CD4-positive, CD25-positive, alpha-beta regulatory T cell (primary cell): Measurements from ENCODE around the gene OPN3. TPM values are rescaled to one million over a fixed set of nuclear protein-coding genes. Genes with fewer than 3 reads are reported as not detected.

ENCODE experiments used
- ATAC-seq, 2 donors: fragments of 150-1000 bp; cut with Tn5 transposase; one replicate each; pipeline ENCODE4 v1.10.0; 2021; ENCODE audit warnings: low read depth in 2 of 2, moderate number of reproducible peaks in 2 of 2, moderate library complexity in 1 of 2
- DNase-seq, 3 donors: peaks; one replicate each; pipeline versions ENCODE4 v3.0.0 to v3.0.0-alpha.2; 2012 to 2022; ENCODE audit warnings: mixed read lengths in 1 of 3
- H3K27ac ChIP-seq: one replicate; pipeline ENCODE4 v1.7.0; 2013; ENCODE audit warnings: mild to moderate bottlenecking, low read length; ENCODE audit not compliant: insufficient read depth, poor library complexity, severe bottlenecking
- H3K27me3 ChIP-seq: one replicate; pipeline ENCODE4 v1.7.0; 2013; ENCODE audit warnings: low read length; ENCODE audit not compliant: control insufficient read depth, insufficient read depth
- H3K36me3 ChIP-seq: one replicate; pipeline ENCODE4 v1.7.0; 2013; ENCODE audit warnings: mild to moderate bottlenecking, low read length, moderate library complexity; ENCODE audit not compliant: control insufficient read depth, insufficient read depth
- H3K4me1 ChIP-seq: 2 replicates; pipeline ENCODE4 v1.7.0; 2013; ENCODE audit warnings: mild to moderate bottlenecking, low read length; ENCODE audit not compliant: insufficient read depth, control insufficient read depth, poor library complexity, severe bottlenecking
- H3K4me3 ChIP-seq: one replicate; pipeline ENCODE4 v1.7.0; 2013; ENCODE audit warnings: low read depth, mild to moderate bottlenecking, low read length, moderate library complexity
- H3K9me3 ChIP-seq, 2 experiments: 1 replicate in 1 of 2; 2 replicates in 1 of 2; pipeline ENCODE4 v1.7.0; 2013; ENCODE audit warnings: low read length in 2 of 2, mild to moderate bottlenecking in 1 of 2, moderate library complexity in 1 of 2; ENCODE audit not compliant: control insufficient read depth in 2 of 2
- H3K27ac Mint-ChIP-seq, 3 donors: one replicate each; pipeline ENCODE4 v1.8.0; 2020 to 2022; ENCODE audit warnings: mild to moderate bottlenecking in 3 of 3, mixed read lengths in 3 of 3, moderate library complexity in 2 of 3
- H3K27me3 Mint-ChIP-seq: one replicate; pipeline ENCODE4 v1.8.0; 2022; ENCODE audit warnings: mild to moderate bottlenecking, mixed read lengths
- H3K36me3 Mint-ChIP-seq: one replicate; pipeline ENCODE4 v1.8.0; 2020; ENCODE audit warnings: mixed read lengths
- H3K4me1 Mint-ChIP-seq, 4 donors: one replicate each; pipeline ENCODE4 v1.8.0; 2020 to 2022; ENCODE audit warnings: mixed read lengths in 4 of 4, mild to moderate bottlenecking in 1 of 4
- H3K4me3 Mint-ChIP-seq, 4 donors: one replicate each; pipeline ENCODE4 v1.8.0; 2020 to 2022; ENCODE audit warnings: mild to moderate bottlenecking in 4 of 4, mixed read lengths in 4 of 4, moderate library complexity in 3 of 4
- H3K9me3 Mint-ChIP-seq, 7 donors: one replicate each; pipeline ENCODE4 v1.8.0; 2020 to 2022; ENCODE audit warnings: mixed read lengths in 7 of 7, mild to moderate bottlenecking in 3 of 7, moderate library complexity in 2 of 7
- polyA plus RNA-seq, 4 donors: library from polyadenylated mRNA; unstranded; fragments of 300-500 nt; fragmentation: Illumina TruSeq; gene quantifications; one replicate each; pipeline ENCODE4 v1.2.3, GENCODE V29; 2021
- total RNA-seq: library from RNA; stranded (reverse); gene quantifications from one replicate; pipeline ENCODE4 v1.2.3, GENCODE V29; 2022

The OPN3 gene
- total and polyA plus RNA-seq, 5 donors from 2014 or later, result 3.3 to 20.4 (median 16.9) TPM

DNA sequence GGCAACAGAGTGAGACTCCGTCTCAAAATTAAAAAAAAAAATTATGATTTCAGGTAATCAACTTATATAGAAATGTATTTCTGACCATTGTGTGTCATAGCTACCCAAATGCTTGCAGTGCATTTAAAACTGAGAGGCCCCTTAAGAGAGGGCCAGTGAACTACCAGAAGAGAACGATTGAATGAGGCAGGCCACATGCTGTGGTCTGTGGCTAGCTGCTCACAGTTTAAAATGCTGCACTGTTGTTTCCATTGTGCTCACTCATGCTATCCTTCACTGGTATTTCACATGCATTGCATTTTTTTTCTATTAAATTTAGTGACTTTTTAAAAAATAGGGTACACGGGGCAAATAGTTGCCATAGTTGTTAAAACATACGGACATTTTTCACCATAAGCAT lies 26.0 kb downstream of the OPN3 start:
- no peaks in the 10 kb centered on the region for H3K9me3 Mint-ChIP-seq
- no peaks in the 10 kb centered on the region for H3K4me1 ChIP-seq
- no peak overlapping the region for H3K4me3 Mint-ChIP-seq
- no peaks in the 10 kb centered on the region for H3K27me3 ChIP-seq
- H3K4me3 ChIP-seq, result no peak overlapping the region
- H3K4me1 Mint-ChIP-seq, result no peaks in the 10 kb centered on the region
- no peak overlapping the region for H3K27ac Mint-ChIP-seq
- no peaks in the 10 kb centered on the region for H3K36me3 ChIP-seq
- H3K36me3 Mint-ChIP-seq, result no peaks in the 10 kb centered on the region
- DNase-seq, result no peak
- no peak for ATAC-seq
- H3K27ac ChIP-seq, result no peak overlapping the region
- H3K27me3 Mint-ChIP-seq, result no peaks in the 10 kb centered on the region
- no peaks in the 10 kb centered on the region for H3K9me3 ChIP-seq

DNA sequence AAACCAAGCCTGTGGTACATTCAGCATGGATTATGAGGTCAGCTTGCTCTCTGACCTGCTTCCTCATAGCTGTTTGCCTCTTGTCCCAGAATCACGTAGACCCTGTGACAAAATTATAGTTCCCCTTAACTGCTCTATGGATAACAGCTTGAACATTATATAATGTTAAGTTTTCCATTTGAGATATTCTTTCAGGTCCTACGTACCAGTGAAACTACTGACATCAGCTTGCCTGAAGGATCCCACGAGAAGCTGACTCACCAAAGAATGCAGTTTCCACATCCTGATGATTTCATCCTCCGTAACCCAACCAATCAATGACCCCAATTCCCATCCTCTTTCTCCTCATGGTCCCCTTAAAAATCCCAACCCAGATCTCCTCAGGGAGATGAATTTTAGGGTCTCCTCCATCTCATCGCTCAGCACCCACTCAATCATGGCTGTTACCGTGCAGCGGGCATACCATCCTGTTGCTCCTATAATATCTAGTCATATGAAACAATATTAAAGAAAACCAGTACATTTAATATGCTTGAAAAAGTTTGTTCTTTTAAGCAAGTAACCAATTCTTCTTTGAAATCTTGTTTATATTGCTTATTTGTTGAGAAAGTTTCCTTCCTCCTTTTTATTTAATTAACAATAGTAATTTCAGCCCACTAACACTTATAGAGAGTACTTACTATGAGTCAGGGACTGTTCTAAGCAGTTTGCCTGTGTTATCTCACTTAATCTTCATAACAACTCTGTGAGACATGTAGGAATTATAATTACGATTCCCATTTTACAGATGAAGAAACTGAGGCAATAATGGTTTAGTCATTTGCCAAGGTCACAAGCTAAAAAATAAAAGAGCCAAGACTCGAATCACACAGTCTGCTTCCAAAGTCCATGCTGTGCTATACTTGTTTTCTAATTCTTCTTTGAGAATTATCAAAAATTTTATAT lies 27.4 kb downstream of the OPN3 start:
- no peaks in the 10 kb centered on the region for H3K36me3 ChIP-seq
- Mint-ChIP-seq H3K36me3 (no peaks in the 10 kb centered on the region), H3K4me3 (no peak overlapping the region), H3K27me3 (no peaks in the 10 kb centered on the region), H3K27ac (no peak overlapping the region), H3K4me1 (no peaks in the 10 kb centered on the region), H3K9me3 (no peaks in the 10 kb centered on the region)
- DNase-seq (no peak), ATAC-seq (no peak)
- H3K4me1 ChIP-seq, result no peaks in the 10 kb centered on the region
- no peak overlapping the region for H3K27ac ChIP-seq
- no peak overlapping the region for H3K4me3 ChIP-seq
- no peaks in the 10 kb centered on the region for H3K27me3 ChIP-seq
- H3K9me3 ChIP-seq, result no peaks in the 10 kb centered on the region

DNA sequence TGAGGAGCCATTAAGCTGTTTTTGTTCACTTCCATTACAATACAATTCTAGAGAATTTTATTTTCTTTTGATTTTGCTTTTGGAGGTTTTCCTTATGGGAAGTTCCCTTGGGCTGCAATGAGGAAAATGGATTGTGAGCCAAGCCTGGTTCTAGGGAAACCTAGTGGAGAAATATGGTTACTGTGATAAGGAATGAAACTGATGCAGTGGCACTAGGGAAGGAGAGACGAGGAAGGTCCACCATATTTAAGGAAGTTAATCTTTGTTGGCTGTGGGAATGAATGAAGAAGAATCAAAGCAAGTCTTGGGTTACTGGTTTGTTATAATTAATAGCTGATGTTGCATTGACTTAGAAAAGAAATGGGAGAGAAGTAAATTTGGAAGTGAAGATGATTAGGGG lies 28.4 kb downstream of the OPN3 start:
- Mint-ChIP-seq H3K9me3 (no peaks in the 10 kb centered on the region), H3K27me3 (no peaks in the 10 kb centered on the region), H3K36me3 (no peaks in the 10 kb centered on the region), H3K4me3 (no peak overlapping the region), H3K4me1 (no peaks in the 10 kb centered on the region), H3K27ac (no peak overlapping the region)
- no peaks in the 10 kb centered on the region for H3K4me1 ChIP-seq
- no peak for DNase-seq
- no peaks in the 10 kb centered on the region for H3K9me3 ChIP-seq
- no peak overlapping the region for H3K4me3 ChIP-seq
- ATAC-seq, result no peak
- no peak overlapping the region for H3K27ac ChIP-seq
- no peaks in the 10 kb centered on the region for H3K36me3 ChIP-seq
- no peaks in the 10 kb centered on the region for H3K27me3 ChIP-seq

DNA sequence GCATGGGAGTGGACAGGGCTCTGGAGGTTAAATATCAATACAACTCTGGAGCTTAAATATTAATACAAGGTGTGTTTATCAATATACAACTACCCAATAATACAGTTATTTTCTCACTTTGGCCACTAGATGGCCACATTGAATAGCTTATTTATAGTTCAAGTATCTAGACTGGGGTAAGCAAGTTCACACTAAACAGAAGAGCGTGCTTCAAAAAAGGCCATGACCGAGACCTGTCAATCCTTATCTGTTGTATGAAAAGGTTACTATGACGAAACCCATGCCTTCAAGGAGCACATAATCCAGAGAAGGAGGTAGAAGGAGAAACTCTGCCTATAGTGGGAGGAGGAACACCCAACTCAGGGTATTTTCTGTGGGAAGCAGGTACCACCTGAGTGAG lies 29.1 kb downstream of the OPN3 start:
- H3K27me3 Mint-ChIP-seq, result no peaks in the 10 kb centered on the region
- no peak overlapping the region for H3K27ac Mint-ChIP-seq
- peak; percentile 75 to 77 for ATAC-seq
- no peaks in the 10 kb centered on the region for H3K4me1 Mint-ChIP-seq
- Histone ChIP-seq H3K4me1 (no peaks in the 10 kb centered on the region), H3K27me3 (no peaks in the 10 kb centered on the region), H3K9me3 (no peaks in the 10 kb centered on the region), H3K4me3 (no peak overlapping the region), H3K36me3 (no peaks in the 10 kb centered on the region), H3K27ac (no peak overlapping the region)
- H3K9me3 Mint-ChIP-seq, result no peaks in the 10 kb centered on the region
- DNase-seq, result peak in 2 of 3 donors; percentile 67 to 77
- no peak overlapping the region for H3K4me3 Mint-ChIP-seq
- H3K36me3 Mint-ChIP-seq, result no peaks in the 10 kb centered on the region

DNA sequence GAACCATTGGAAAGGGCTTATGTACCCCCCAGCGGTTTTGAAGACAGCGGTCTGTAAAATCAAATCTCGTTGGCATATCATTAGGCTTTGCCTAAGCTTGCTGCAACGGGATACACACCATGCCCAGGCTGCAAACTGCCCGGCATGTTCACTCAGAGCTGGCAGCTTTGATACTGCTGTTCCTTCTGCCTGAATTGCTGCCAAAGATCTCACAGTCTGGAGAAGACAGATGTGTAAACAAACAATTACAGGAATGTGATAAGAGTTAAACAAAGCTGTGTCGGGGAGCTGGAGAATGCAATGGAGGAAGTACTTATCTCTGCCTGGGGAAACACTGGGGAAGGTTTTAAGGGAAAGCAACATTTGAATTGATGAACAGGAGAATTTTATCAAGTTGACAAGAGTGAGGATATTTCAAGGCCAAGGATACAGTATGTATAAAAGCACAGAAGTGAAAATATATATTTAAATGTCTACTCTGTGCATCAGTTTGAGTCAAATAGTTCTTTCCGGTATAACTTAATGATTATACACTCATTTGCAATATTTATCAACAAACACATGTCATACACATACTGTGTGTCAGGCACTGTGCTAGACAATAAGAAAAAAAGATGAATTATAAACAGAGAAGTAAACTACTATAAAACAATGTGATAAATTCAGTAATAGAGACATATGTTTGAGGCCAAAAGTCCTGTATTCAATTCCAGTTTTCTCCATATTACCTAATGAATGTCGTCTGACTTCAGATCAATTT lies 29.9 kb downstream of the OPN3 start:
- no peaks in the 10 kb centered on the region for H3K9me3 ChIP-seq
- H3K36me3 ChIP-seq, result no peaks in the 10 kb centered on the region
- no peaks in the 10 kb centered on the region for H3K9me3 Mint-ChIP-seq
- H3K27me3 Mint-ChIP-seq, result no peaks in the 10 kb centered on the region
- no peaks in the 10 kb centered on the region for H3K27me3 ChIP-seq
- H3K27ac Mint-ChIP-seq, result no peak overlapping the region
- no peak overlapping the region for H3K4me3 Mint-ChIP-seq
- H3K36me3 Mint-ChIP-seq, result no peaks in the 10 kb centered on the region
- no peaks in the 10 kb centered on the region for H3K4me1 ChIP-seq
- no peaks in the 10 kb centered on the region for H3K4me1 Mint-ChIP-seq
- H3K4me3 ChIP-seq, result no peak overlapping the region
- ATAC-seq (no peak), DNase-seq (no peak)
- no peak overlapping the region for H3K27ac ChIP-seq

DNA sequence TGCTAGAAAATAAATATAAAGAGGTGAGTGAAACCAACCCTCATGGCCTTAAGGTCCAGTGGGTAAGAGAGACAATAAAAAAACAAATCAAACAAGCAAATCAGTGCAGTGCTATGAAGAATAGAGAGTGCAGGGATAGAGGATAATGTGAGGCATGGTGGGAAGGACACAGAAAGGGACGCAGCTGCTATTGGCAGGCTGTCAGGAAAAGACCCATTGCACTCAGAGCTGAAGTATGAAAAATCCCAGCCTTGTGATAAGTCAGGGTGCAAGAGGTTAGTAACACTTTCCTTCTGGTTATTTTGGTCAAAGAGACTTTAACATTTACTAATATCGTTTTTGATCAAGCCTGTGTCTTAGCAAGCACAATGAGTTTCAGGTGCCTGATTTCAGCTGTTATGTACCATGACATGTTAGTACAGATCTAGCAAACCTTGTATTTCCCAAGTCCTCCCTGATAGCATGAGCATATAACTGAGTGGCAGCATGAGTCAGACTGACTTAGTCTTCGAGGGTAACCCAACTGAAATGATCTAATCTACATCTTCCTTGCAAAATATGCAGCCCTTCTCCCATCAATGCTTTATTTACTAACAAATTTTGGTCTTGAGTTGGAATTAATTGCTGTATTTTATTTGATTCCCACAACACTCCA lies 31.7 kb downstream of the OPN3 start:
- Histone ChIP-seq H3K27ac (no peak overlapping the region), H3K4me3 (no peak overlapping the region), H3K27me3 (no peaks in the 10 kb centered on the region), H3K4me1 (no peaks in the 10 kb centered on the region), H3K9me3 (no peaks in the 10 kb centered on the region), H3K36me3 (no peaks in the 10 kb centered on the region)
- peaks cover under 1% of the 10 kb centered on the region for H3K36me3 Mint-ChIP-seq
- H3K9me3 Mint-ChIP-seq, result no peaks in the 10 kb centered on the region
- ATAC-seq (no peak), DNase-seq (no peak)
- no peaks in the 10 kb centered on the region for H3K27me3 Mint-ChIP-seq
- no peak overlapping the region for H3K27ac Mint-ChIP-seq
- no peak overlapping the region for H3K4me3 Mint-ChIP-seq
- no peaks in the 10 kb centered on the region for H3K4me1 Mint-ChIP-seq

DNA sequence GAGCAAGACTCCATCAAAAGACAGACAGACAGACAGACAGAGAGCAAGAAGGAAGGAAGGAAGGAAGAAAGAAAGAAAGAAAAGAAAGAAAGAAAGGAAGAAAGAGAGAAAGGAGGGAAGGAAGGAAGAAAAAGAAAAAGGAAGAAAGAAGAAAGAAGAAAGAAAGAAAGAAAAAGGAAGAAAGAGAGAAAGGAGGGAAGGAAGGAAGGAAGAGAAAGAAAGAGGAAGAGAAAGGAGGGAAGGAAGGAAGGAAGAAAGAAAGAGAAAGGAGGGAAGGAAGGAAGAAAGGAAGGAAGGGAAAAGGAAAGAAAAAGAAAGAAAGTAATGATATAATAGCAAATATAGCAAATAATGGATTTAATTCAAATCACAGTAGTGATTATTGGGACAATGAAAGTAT lies 32.7 kb downstream of the OPN3 start:
- ATAC-seq (no peak), DNase-seq (no peak)
- Mint-ChIP-seq H3K4me3 (no peak overlapping the region), H3K27me3 (no peaks in the 10 kb centered on the region), H3K27ac (no peak overlapping the region), H3K36me3 (peaks cover 11% of the 10 kb centered on the region), H3K9me3 (no peaks in the 10 kb centered on the region), H3K4me1 (no peaks in the 10 kb centered on the region)
- no peak overlapping the region for H3K4me3 ChIP-seq
- H3K27me3 ChIP-seq, result no peaks in the 10 kb centered on the region
- no peaks in the 10 kb centered on the region for H3K9me3 ChIP-seq
- no peaks in the 10 kb centered on the region for H3K4me1 ChIP-seq
- H3K36me3 ChIP-seq, result no peaks in the 10 kb centered on the region
- no peak overlapping the region for H3K27ac ChIP-seq
